Measurements from ENCODE around the gene PPCS. TPM values are rescaled to one million over a fixed set of nuclear protein-coding genes. Genes with fewer than 3 reads are reported as not detected.

Gene PPCS
- total RNA-seq, 1 experiment from 2014 or later = 36.7 TPM

- TF ChIP-seq, protein P1, sequence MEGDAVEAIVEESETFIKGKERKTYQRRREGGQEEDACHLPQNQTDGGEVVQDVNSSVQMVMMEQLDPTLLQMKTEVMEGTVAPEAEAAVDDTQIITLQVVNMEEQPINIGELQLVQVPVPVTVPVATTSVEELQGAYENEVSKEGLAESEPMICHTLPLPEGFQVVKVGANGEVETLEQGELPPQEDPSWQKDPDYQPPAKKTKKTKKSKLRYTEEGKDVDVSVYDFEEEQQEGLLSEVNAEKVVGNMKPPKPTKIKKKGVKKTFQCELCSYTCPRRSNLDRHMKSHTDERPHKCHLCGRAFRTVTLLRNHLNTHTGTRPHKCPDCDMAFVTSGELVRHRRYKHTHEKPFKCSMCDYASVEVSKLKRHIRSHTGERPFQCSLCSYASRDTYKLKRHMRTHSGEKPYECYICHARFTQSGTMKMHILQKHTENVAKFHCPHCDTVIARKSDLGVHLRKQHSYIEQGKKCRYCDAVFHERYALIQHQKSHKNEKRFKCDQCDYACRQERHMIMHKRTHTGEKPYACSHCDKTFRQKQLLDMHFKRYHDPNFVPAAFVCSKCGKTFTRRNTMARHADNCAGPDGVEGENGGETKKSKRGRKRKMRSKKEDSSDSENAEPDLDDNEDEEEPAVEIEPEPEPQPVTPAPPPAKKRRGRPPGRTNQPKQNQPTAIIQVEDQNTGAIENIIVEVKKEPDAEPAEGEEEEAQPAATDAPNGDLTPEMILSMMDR (conservative IDR thresholded peaks at IDR 0.05) = no peak
- H4K8ac ChIP-seq (replicated peaks; ENCODE audit: insufficient read length, low read depth, low read length) = no peak overlapping the region
- no peaks in the 10 kb centered on the region for H3K79me1 ChIP-seq (ENCODE audit: insufficient read depth, low read depth, low read length, poor library complexity, severe bottlenecking)
- WGBS (ENCODE audit: extremely low coverage, insufficient read length, low lambda C conversion rate) = no CpG with 5 or more reads among the region's 1 CpG
- no peak overlapping the region for H2BK15ac ChIP-seq (ENCODE audit: low read depth, low read length)
- H3K23ac ChIP-seq (ENCODE audit: insufficient read length, low read depth, low read length) = no peak overlapping the region
- H3K36me3 Mint-ChIP-seq (ENCODE audit: insufficient read depth in 1 of 3, low read depth in 3 of 3) = peaks cover 18 to 40% (median 25%) of the 10 kb centered on the region in 3 experiments
- no peak overlapping the region for H3T11ph ChIP-seq (ENCODE audit: low read length)
- H3K27ac Mint-ChIP-seq = no peak overlapping the region
- H3K27me3 ChIP-seq (ENCODE audit: insufficient read depth, low read length) = no peaks in the 10 kb centered on the region
- H3K23me2 ChIP-seq (ENCODE audit: insufficient read length, low read depth, low read length, poor library complexity, severe bottlenecking) = no peaks in the 10 kb centered on the region
- no peak overlapping the region for H2BK20ac ChIP-seq (ENCODE audit: low read depth, low read length, poor library complexity, severe bottlenecking)
- no peak overlapping the region for H2BK120ac ChIP-seq (ENCODE audit: low read depth, low read length, poor library complexity, severe bottlenecking)
- H3K4me2 ChIP-seq (ENCODE audit: insufficient read depth, insufficient read length, low read length) = no peak overlapping the region
- no peak overlapping the region for H4K91ac ChIP-seq (ENCODE audit: insufficient read length, low read depth, low read length)
- no peak overlapping the region for H4K5ac ChIP-seq (ENCODE audit: insufficient read length, low read depth, low read length)
- no peak overlapping the region for H3K27ac ChIP-seq (ENCODE audit: insufficient read length, low read depth, low read length)
- H3K79me2 ChIP-seq (ENCODE audit: insufficient read depth, low read length) = no peaks in the 10 kb centered on the region
- no peak overlapping the region for H3K4me3 Mint-ChIP-seq
- H2BK5ac ChIP-seq (ENCODE audit: insufficient read length, low read length) = no peak overlapping the region
- H3K4ac ChIP-seq (ENCODE audit: low read depth, low read length) = no peak overlapping the region
- no peak overlapping the region for H3K56ac ChIP-seq (ENCODE audit: insufficient read length, low read depth, low read length)
- H3K4me1 ChIP-seq (ENCODE audit: insufficient read depth, low read length) = no peaks in the 10 kb centered on the region
- H3K14ac ChIP-seq (ENCODE audit: insufficient read depth, low read length) = no peak overlapping the region
- H3K18ac ChIP-seq (ENCODE audit: insufficient read length, low read depth, low read length) = no peak overlapping the region
- no peak for DNase-seq
- no peak overlapping the region for H3K9ac ChIP-seq (ENCODE audit: extremely low read depth, insufficient read length, low read length)
- H3K9me3 ChIP-seq (ENCODE audit: control insufficient read depth, low read depth, low read length) = peaks cover 34% of the 10 kb centered on the region
- H4K20me1 ChIP-seq (ENCODE audit: control insufficient read depth, insufficient read depth, insufficient read length) = no peaks in the 10 kb centered on the region
- no peaks in the 10 kb centered on the region for H3K4me1 Mint-ChIP-seq
- H2AFZ ChIP-seq (ENCODE audit: low read length) = no peak overlapping the region
- no peak overlapping the region for H2BK12ac ChIP-seq (ENCODE audit: insufficient read length, low read depth, low read length)
- H2AK5ac ChIP-seq (ENCODE audit: insufficient read length, low read length) = no peak overlapping the region
- H3K9me3 Mint-ChIP-seq = peaks cover 73 to 81% of the 10 kb centered on the region in 2 experiments
- peaks cover 1% of the 10 kb centered on the region for H3K27me3 Mint-ChIP-seq (ENCODE audit: low read depth)
Observed at GRCh38 chr1:42506576-42506975, 50.2 kb downstream of the PPCS start.

Other genes starting within 250 kb of the PPCS start
- 45.8 and 49.9 TPM in 2 replicates for gene FOXJ3, start 121.3 kb upstream of the PPCS start, total RNA-seq (2021)
- gene RIMKLA, start 75.8 kb upstream of the PPCS start, total RNA-seq (2021) = 4.7 and 6.2 TPM in 2 replicates
- 0.42 and 0.55 TPM in 2 replicates for gene ZMYND12, start 521 bp upstream of the PPCS start, total RNA-seq (2021)
- 1.4 and 1.8 TPM in 2 replicates for gene CCDC30, start 6.7 kb downstream of the PPCS start, total RNA-seq (2021)
- gene PPIH, start 201.9 kb downstream of the PPCS start, total RNA-seq (2021) = 87.5 and 89.3 TPM in 2 replicates
- 1,019 and 1,029 TPM in 2 replicates for gene YBX1, start 225.9 kb downstream of the PPCS start, total RNA-seq (2021)